ENCODE data around the gene IPCEF1.
A peak's percentile ranks its signal among the peaks of the same experiment; 100 is the strongest.

IPCEF1 gene

DNA sequence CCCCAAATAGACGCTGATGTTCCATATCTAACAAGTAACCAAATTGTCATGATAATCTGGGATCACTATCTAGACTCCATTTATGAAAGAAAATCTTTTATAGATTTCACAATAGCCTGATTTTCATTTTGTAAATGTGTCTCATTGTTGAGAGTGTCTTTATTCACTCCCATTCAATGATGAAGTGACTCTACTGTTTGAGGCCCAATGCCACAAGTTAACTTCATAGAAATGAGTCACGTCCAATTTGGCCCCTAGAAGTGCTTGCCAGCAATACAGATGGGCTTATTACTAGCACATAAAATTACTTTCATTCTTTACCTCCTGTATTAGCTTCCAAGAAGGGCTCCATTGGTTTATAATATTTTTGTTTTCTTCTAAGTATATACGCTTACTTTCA is 6.3 kb downstream of the IPCEF1 start:
- TF ChIP-seq CTCF (IDR thresholded peaks at IDR 0.05; ENCODE audit: low read depth, low read length), result no peak
- peak; percentile 43 for DNase-seq (ENCODE audit: low read depth, low spot score)
- in situ Hi-C loops (cut with HindIII; ENCODE audit: low sequenced_read_pairs), result no loop called here
- H3K4me3 ChIP-seq (ENCODE audit: low read depth, low read length), result no peak overlapping the region

- no peak overlapping the region for H3K4me3 ChIP-seq (ENCODE audit: low read depth, low read length)
- no peak for TF ChIP-seq CTCF (IDR thresholded peaks at IDR 0.05; ENCODE audit: low read depth, low read length)
- DNase-seq (ENCODE audit: low read depth, low spot score), result no peak
- in situ Hi-C loops (cut with HindIII; ENCODE audit: low sequenced_read_pairs), result no loop called here
These were observed 8.6 kb downstream of the IPCEF1 start for GRCh38 chr6:154347981-154348380.

DNA sequence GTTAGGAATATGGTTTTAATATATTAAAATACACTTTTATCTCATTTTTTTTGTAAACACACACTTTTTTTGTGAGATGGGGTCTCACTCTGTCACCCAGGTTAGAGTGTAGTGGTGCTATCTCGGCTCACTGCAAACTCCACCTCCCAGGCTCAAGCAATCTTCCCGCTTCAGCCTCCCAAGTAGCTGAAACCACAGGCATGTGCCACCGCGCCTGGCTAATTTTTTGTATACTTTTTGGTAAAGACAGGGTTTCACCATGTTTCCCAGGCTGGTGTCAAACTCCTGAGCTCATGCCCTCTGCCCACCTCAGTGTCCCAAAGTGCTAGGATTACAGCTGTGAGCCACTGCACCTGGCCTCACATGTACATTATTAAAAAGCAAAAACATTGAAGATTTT is 10.8 kb downstream of the IPCEF1 start:
- in situ Hi-C loops (cut with HindIII; ENCODE audit: low sequenced_read_pairs), result no loop called here
- no peak for TF ChIP-seq CTCF (IDR thresholded peaks at IDR 0.05; ENCODE audit: low read depth, low read length)
- no peak for DNase-seq (ENCODE audit: low read depth, low spot score)
- H3K4me3 ChIP-seq (ENCODE audit: low read depth, low read length), result no peak overlapping the region

- in situ Hi-C loops (cut with HindIII; ENCODE audit: low sequenced_read_pairs), result no loop called here
These were observed 12.9 kb downstream of the IPCEF1 start for GRCh38 chr6:154343473-154344308.

DNA sequence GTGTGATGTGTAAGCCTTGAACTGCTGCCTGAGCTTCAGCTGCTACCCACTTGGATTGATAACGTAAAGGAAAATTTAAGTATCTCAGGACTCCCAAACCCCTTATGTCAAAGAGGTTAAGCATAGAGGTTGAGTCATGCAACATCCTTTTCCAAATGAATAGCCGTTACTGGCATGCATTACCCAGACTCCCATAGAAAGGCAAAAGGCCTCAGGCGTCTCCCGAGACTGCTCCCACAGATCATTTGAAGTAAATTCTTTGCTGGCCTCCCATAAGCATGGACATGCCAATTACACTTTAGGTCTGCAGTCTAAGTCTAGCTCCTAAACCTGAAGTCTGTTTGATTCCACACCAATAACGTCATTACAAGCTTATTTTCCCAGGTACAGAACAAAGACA is 14.7 kb downstream of the IPCEF1 start:
- TF ChIP-seq CTCF (IDR thresholded peaks at IDR 0.05; ENCODE audit: low read depth, low read length), result no peak
- no peak for DNase-seq (ENCODE audit: low read depth, low spot score)
- no peak overlapping the region for H3K4me3 ChIP-seq (ENCODE audit: low read depth, low read length)
- in situ Hi-C loops (cut with HindIII; ENCODE audit: low sequenced_read_pairs), result no loop called here

More at GRCh38 chr6:154343473-154344308, 12.9 kb downstream of the IPCEF1 start:
- H3K4me3 ChIP-seq (ENCODE audit: low read depth, low read length), result no peak overlapping the region
- TF ChIP-seq CTCF (IDR thresholded peaks at IDR 0.05; ENCODE audit: low read depth, low read length), result peak; percentile 43
- peak; percentile 59 for DNase-seq (ENCODE audit: low read depth, low spot score)

GRCh38 chr6:154341336-154341735 is 15.3 kb downstream of the IPCEF1 start:
- no peak overlapping the region for H3K4me3 ChIP-seq (ENCODE audit: low read depth, low read length)
- in situ Hi-C loops (cut with HindIII; ENCODE audit: low sequenced_read_pairs), result no loop called here
- no peak for TF ChIP-seq CTCF (IDR thresholded peaks at IDR 0.05; ENCODE audit: low read depth, low read length)
- DNase-seq (ENCODE audit: low read depth, low spot score), result no peak
